NCI-H748 (cell line): Measurements from ENCODE around the gene NEUROD2.
A peak's percentile ranks its signal among the peaks of the same experiment; 100 is the strongest.

Experiments
- DNase-seq: peaks from one replicate; lab custom pipeline; 2025; ENCODE audit not compliant: unreplicated experiment; lab: John Stamatoyannopoulos, UW

Gene NEUROD2

DNA sequence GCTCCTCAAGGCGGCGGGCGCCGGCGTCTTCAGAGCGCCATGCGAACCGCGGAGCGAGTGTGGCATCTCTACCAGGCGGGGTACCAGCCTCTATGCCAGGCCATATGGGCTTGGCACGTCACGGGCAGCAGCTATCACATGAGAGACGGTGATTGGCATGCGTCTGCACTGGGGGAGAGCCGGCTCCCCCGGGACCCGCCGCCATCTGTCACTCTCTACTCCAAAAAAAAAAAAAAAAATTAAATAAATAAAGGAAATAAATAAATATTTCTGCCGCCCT, at the start of gene NEUROD2:
Gene NEUROD2, minus strand, starts transcription at position 70 of the 280 bp plus-strand sequence. CDS start 1,321 bp downstream, outside the sequence.
- no peak for DNase-seq

- DNase-seq, result no peak
Observed at GRCh38 chr17:39655105-39655504, 47.4 kb upstream of the NEUROD2 start.

DNA sequence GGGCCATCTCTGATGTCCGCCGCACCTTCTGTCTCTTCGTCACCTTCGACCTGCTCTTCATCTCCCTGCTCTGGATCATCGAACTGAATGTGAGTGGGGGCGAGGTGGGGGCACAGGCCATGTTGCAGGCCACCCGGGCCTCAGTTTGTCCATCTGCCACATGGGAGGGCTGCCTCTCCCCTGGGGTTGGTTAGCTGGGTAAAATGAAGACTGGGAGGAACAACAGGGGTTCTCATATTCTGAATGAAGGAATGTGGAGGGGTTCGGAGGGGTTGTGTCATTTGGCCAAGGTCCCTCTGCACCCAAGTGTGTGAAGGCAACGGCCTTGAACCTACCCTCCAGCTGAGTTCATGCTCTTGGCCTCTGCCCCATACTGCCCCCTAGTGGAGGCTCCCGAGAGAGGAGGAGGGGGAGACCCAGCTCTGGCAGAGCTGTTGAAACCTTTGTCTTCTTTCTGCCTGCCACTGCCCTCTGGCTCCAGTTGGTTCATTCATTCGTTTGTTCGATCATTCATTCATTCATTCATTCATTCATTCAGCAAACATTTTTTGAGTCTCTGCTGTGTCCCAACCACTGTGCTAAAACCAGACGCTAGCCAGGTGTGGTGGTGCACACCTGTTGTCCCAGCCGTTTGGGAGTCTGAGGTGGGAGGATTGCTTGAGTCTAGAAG, 46.1 kb upstream of the NEUROD2 start:
- peak; percentile 36 for DNase-seq

- DNase-seq, result no peak
Observed at GRCh38 chr17:39653316-39653661, 45.6 kb upstream of the NEUROD2 start.

DNA sequence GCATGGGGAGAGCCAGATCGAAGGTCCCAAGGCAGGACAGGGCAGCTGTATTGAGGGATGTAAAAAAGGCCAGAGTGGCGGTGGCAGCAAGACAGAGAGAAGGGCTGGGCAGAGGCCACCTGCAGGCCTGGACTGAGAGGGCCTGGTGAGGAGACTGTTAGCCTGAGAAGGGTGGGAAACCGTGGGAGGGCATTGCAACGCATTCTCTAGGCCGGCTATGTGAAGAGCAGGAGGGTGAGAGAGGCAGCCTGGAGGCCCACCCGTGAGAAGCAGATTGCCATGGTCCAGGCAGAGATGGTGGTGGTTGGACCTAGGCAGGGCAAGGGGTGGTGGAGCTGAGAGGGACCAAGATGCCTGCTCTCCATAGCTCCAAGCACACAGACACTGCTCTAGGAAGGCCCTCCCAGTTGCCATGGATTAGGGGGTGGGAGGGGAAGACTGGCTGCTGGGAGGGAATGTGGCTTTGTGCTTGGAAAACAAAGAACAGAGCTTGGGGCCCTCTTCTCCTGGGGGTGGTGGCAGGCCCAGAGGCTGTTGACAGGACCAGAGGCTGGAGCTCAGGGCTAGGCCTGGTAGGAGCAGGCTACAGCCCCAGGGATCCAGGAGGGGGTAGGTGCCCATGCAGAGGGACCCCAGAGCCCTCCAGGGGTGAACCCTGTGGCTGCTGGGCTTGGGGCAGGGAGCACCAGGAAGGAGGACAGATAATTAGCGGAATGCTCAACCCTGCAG, 45.0 kb upstream of the NEUROD2 start:
- DNase-seq, result no peak

GRCh38 chr17:39651923-39652586, 44.3 kb upstream of the NEUROD2 start:
- no peak for DNase-seq

DNA sequence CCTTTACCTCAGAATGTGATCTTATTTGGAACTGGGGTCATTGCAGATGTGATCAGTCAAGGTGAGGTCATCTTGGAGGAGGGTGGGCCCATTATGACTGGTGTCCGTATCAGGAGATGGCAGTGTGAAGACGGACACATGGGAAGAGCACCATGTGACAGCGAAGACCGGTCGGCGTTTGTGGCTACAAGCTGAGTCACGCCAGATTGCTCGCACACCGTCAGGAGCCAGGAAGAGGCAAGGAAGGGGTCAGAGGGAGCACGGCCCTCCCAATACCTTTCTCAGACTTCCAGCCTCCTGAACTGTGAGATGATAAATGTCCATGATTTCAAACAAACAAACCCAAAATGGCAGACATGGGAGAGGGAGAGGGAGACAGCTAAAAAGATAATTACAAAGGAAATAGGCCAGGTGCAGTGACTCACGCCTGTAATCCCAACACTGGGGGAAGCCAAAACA, 42.4 kb upstream of the NEUROD2 start:
- DNase-seq, result no peak

DNA sequence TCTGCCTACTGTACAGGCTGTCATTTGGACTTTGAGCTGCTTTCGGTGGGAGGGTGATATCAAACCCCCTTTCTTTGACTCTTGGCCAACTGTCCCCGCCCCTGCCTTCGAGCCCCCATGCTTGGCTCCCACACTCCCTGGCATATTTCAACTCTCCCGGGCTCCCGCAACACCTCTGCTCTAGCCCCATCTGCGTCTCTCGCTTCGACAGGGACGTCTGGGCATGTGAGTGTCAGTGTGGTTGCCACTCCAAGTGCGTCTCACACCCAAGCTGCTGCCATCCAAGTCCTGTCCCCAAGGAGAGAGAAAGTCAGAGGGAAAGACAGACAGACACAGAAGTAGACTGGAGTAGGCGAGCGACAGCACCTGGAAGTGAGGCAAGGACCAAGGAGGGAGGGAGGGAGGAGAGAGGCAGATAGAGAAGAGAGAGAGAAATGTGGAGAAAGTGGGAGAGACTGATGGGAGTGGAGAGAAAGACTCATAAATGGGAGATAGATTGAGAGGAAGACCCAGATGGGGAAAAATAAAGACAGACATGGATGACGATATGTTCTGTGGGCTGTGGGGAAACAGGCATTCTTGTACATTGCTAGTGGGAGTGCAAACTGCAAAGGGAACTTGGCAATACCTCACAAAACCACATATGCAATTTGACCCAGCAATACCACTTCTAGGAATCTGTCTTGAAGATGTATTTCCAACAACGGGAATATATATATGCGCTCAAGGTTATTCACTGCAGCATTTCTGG, 41.1 kb upstream of the NEUROD2 start:
- DNase-seq, result no peak

GRCh38 chr17:39647256-39647655, 39.5 kb upstream of the NEUROD2 start:
- no peak for DNase-seq

DNA sequence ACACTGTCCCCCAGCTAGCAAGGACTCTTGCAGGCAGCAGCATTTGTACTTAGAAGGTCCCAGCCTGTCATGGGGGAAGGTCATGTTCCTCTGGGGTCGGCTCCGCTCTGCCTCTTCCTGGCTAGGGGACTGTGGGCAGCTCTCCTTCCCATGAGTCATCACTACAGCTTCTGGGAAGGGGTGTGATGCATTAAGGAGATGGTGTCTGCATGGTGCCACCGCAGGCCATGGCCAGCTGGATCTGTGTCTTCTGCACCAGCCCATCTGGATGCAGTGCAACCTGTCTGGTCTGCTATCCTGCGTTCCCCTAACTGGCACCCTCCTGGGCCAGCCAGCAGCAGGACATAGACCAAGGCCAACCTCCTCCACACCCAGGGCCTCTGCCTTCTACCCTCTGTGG, 35.6 kb upstream of the NEUROD2 start:
- DNase-seq, result no peak

DNA sequence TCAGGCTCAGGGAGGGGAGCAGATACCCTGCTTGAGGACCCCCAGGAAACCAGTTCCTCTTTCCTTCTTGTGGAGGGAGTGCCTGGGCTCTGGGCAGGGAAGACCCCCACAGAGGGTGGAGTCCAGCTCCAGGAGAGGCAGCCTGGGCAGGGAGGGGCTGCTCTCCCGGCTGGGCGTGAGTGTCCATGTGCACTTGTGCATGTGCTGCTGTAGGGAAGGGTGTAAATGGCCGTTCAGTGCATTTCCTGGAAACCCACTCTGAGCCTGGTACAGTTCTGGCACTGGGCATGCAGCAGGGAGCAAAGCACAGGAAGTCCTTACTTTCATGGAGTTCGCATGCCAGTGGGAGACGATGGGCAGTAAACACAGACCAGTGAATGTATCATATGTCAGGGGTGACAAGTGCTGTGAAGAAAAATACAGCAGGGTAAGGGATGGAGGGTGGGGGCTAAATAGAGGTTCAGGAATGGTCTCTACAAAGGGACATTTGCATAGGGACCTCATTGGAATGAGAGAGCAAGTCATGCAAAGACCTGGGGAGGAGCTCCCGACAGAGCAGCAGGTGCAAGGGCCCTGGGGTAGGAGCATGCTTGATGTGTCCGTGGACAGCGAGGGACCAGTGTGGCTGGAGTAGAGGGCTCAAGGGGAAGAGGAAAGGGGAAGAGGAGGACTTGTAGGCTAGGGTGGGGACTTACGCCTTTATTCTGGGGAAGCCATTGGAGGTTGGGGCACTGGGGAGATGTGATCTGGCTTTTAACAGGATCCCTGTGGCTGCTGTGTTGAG, 34.8 kb upstream of the NEUROD2 start:
- no peak for DNase-seq

DNA sequence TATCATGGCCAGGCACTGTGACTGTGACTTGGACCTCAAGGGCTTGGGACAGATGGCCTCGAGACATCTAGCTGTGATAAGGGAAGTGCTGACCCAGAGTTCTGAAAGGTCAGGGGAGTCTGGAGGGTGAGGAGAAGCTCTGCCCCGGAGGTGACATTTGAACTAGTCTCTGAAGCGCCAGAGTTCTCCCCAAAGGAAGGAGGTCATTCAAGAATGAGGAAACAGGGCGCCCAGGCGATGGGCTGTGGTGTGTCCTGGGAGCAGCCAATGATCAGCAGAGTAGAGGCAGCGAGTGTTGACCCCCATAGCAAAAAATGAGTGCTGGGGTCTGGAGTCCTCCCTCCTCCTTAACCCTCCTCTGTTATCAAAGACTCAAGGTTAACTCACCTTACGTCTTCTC, 34.2 kb upstream of the NEUROD2 start:
- no peak for DNase-seq

DNA sequence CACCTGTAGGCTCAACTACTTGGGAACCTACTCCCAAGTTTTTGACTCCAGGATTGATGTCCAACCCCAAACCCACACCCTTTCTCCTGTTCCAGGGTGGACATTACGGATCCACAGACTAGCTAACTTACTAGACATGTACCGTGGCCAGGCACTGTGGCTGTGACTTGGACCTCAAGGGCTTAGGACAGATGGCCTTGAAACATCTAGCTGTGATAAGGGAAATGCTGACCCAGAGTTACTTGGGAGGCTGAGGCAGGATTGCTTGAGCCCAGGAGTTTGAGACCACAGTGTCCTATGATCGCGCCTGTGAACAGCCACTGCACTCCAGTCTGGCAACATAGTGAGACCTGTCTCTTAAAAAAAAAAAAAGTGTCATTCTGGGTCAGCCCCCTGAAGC, 33.4 kb upstream of the NEUROD2 start:
- DNase-seq, result no peak

DNA sequence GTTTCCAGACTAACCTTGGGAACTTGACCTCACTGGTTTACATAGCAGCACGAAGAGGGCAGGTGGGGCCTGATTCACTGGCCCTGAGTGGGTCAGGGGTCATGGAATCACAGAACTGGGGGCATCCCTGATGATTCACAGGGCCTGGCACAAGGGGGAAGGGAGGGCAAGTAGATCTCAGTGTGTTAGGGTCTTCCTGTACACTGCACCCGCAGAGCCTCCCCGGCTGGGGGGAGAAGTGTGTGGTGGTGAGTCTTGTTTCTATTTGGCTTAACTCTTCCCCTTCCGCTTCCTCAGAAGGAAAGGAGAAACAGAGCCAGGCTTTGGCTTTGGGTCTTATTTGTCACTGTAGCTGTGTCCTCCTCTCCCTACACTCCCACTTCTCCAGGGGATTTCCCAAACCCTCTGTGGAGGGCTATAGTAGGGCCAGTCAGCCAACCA, 32.9 kb upstream of the NEUROD2 start:
- DNase-seq, result no peak

- no peak for DNase-seq
Observed at GRCh38 chr17:39639566-39640458, 32.1 kb upstream of the NEUROD2 start.

- no peak for DNase-seq
Observed at GRCh38 chr17:39639043-39639442, 31.3 kb upstream of the NEUROD2 start.

- no peak for DNase-seq
Observed at GRCh38 chr17:39638317-39638716, 30.6 kb upstream of the NEUROD2 start.

DNA sequence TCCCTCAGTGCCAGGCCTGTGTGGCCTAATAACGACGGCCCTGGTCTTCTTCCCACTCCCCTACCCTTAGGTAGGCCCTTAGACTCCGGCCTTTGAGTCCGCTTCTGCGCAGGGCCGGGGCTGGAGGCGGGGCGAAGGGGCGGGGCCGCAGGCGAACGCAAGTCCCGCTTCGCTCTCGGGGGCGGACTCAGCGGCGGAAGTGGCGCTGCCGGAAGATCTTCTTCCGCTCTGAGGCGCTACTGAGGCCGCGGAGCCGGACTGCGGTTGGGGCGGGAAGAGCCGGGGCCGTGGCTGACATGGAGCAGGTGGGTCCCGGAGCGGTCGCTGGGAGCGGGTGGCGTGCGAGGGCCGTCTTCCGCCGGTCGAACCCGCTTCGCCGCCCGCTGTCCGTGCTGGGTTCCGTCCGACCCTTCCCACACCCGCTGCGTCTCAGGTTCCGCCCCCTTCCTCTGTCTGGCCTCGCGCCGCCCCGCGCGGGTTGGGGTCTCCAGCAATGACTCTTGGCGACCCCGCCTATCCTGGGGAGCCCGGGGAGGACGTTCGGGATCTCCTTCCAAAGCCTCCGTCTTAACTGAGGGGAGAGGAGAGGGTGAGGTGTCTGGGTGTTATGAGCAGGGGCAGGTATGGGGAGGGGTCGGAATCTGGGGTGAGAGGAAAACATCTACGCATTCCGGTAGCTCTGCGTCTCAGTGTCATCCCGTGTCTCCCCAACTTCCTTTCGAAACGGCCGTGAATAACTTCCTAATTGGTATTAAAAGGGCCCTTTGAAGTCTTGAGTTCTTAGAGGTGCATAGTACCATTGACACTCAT, 29.4 kb upstream of the NEUROD2 start, which contains the start of gene STARD3:
Gene STARD3, plus strand, starts transcription at position 218 of the 810 bp plus-strand sequence. CDS start 16,388 bp downstream, outside the sequence.
- DNase-seq, result peak; percentile 92

- no peak for DNase-seq
Observed at GRCh38 chr17:39636587-39636926, 28.8 kb upstream of the NEUROD2 start.
